ENCODE results near the gene SPATA20. TPM values are rescaled to one million over a fixed set of nuclear protein-coding genes. Genes with fewer than 3 reads are reported as not detected.

The SPATA20 gene
- polyA plus RNA-seq, 2 of the 4 experiments (the other 2 are of a cell fraction) = 34.4 to 110 TPM

GRCh38 chr17:50573866-50574611 is 27.1 kb downstream of the SPATA20 start:
- POLR2A ChIA-PET = no interaction called here
- ATAC-seq = no peak

GRCh38 chr17:50575581-50576210 is 28.7 kb downstream of the SPATA20 start:
- Histone ChIP-seq H3K9me3 (no peaks in the 10 kb centered on the region), H3K4me1 (no peaks in the 10 kb centered on the region), H3K27ac (no peak overlapping the region), H3K4me3 (no peak overlapping the region), H3K4me2 (no peak overlapping the region)
- ATAC-seq (peak; percentile 36 to 62; a peak in 4 of 6 replicates), DNase-seq (ENCODE audit: low read depth in 1 of 2, low spot score in 1 of 2) (no peak), FAIRE-seq (no peak)
- TF ChIP-seq PBX3 (IDR thresholded peaks at IDR 0.05) (no peak), FOSB (CRISPR knock-in tag; IDR thresholded peaks at IDR 0.05) (no peak), CEBPB (IDR thresholded peaks at IDR 0.05) (no peak), HDAC2 (IDR thresholded peaks at IDR 0.05) (no peak), CBX2 (IDR thresholded peaks at IDR 0.05; ENCODE audit: borderline replicate concordance, low read depth) (no peak), CHD4 (IDR thresholded peaks at IDR 0.05; ENCODE audit: borderline replicate concordance) (no peak), POLR2AphosphoS2 (conservative IDR thresholded peaks at IDR 0.05; ENCODE audit: low read length) (no peak), SMC3 (IDR thresholded peaks at IDR 0.05) (no peak), KDM5A (IDR thresholded peaks at IDR 0.05) (no peak), NPAS2 (CRISPR knock-in tag; IDR thresholded peaks at IDR 0.05; ENCODE audit: borderline replicate concordance) (no peak)
- WGBS (ENCODE audit: missing lambda C conversion rate) = 92% methylated on average over 28 of the region's 33 CpGs
- ChIA-PET POLR2A (no interaction called here), CTCF (interaction anchor here (0.8 to 5.1 kb wide), 13 partner anchors 9 to 207 kb away, joined by 3 to 24 read pairs (median 5); no protein-coding TSS in a partner anchor)

More at GRCh38 chr17:50573866-50574611, 27.1 kb downstream of the SPATA20 start:
- FAIRE-seq (no peak), DNase-seq (ENCODE audit: low read depth in 1 of 2, low spot score in 1 of 2) (no peak)
- WGBS (ENCODE audit: missing lambda C conversion rate) = 91% methylated on average over 12 of the region's 12 CpGs
- no peaks in the 10 kb centered on the region for H3K4me1 ChIP-seq
- H3K4me2 ChIP-seq = no peak overlapping the region
- no peak overlapping the region for H3K4me3 ChIP-seq
- TF ChIP-seq NR3C1 (IDR thresholded peaks at IDR 0.05) (no peak), ESRRA (IDR thresholded peaks at IDR 0.05; ENCODE audit: borderline replicate concordance, low read length) (no peak), E2F6 (IDR thresholded peaks at IDR 0.05; ENCODE audit: borderline replicate concordance, low read depth) (no peak), KDM1A (IDR thresholded peaks at IDR 0.05; ENCODE audit: low read depth) (no peak), TP53 (CRISPR knock-in tag; IDR thresholded peaks at IDR 0.05) (no peak), BHLHE40 (IDR thresholded peaks at IDR 0.05; ENCODE audit: low read depth, low read length) (no peak)
- no peaks in the 10 kb centered on the region for H3K9me3 ChIP-seq
- peak overlapping the region in 1 of 2 experiments; percentile 48; a peak in 3 of 6 replicates for H3K27ac ChIP-seq
- CTCF ChIA-PET = interaction anchor here (1.0 to 5.1 kb wide), 11 partner anchors 10 to 268 kb away, joined by 3 to 24 read pairs (median 4); no protein-coding TSS in a partner anchor

- Histone ChIP-seq H3K4me2 (no peak overlapping the region), H3K27ac (no peak overlapping the region), H3K4me1 (no peaks in the 10 kb centered on the region), H3K9me3 (no peaks in the 10 kb centered on the region), H3K4me3 (no peak overlapping the region)
- ChIA-PET POLR2A (no interaction called here), CTCF (interaction anchor here (1.0 to 4.9 kb wide), 10 partner anchors 8 to 206 kb away, joined by 3 to 24 read pairs (median 6); no protein-coding TSS in a partner anchor)
- no peak for TF ChIP-seq KDM1A (IDR thresholded peaks at IDR 0.05; ENCODE audit: low read depth)
- TF ChIP-seq POLR2AphosphoS2 (conservative IDR thresholded peaks at IDR 0.05; ENCODE audit: low read length) = no peak
- WGBS (ENCODE audit: missing lambda C conversion rate) = 85% methylated on average over 13 of the region's 13 CpGs
- FAIRE-seq = no peak
- no peak for DNase-seq (ENCODE audit: low read depth in 1 of 2, low spot score in 1 of 2)
- ATAC-seq = no peak
These were observed 29.9 kb downstream of the SPATA20 start for GRCh38 chr17:50576864-50577263.

GRCh38 chr17:50577451-50577954 is 30.5 kb downstream of the SPATA20 start:
- CTCF ChIA-PET = interaction anchor here (0.5 to 4.9 kb wide), 12 partner anchors 14 to 206 kb away, joined by 3 to 24 read pairs (median 4); no protein-coding TSS in a partner anchor
- no peak for FAIRE-seq
- TF ChIP-seq BHLHE40 (IDR thresholded peaks at IDR 0.05; ENCODE audit: low read depth, low read length) = no peak
- TF ChIP-seq NPAS2 (CRISPR knock-in tag; IDR thresholded peaks at IDR 0.05; ENCODE audit: borderline replicate concordance) = no peak
- no peak for TF ChIP-seq REST (IDR thresholded peaks at IDR 0.05)
- TF ChIP-seq CHD2 (IDR thresholded peaks at IDR 0.05; ENCODE audit: low read length, partially characterized antibody) = no peak
- TF ChIP-seq CTCF (IDR thresholded peaks at IDR 0.05) = no peak
- no peak for TF ChIP-seq JUN (IDR thresholded peaks at IDR 0.05)
- no peak for TF ChIP-seq POLR2AphosphoS2 (conservative IDR thresholded peaks at IDR 0.05; ENCODE audit: low read length)

More at GRCh38 chr17:50577451-50577954, 30.5 kb downstream of the SPATA20 start:
- Histone ChIP-seq H3K9me3 (no peaks in the 10 kb centered on the region), H3K4me1 (no peaks in the 10 kb centered on the region), H3K27ac (no peak overlapping the region), H3K4me3 (no peak overlapping the region), H3K4me2 (no peak overlapping the region)
- POLR2A ChIA-PET = no interaction called here
- 88% methylated on average over 13 of the region's 13 CpGs for WGBS (ENCODE audit: missing lambda C conversion rate)
- ATAC-seq (no peak), DNase-seq (ENCODE audit: low read depth in 1 of 2, low spot score in 1 of 2) (no peak)

Measured in A549 (cell line).